ENCODE data around the gene FKBP14. TPM values are rescaled to one million over a fixed set of nuclear protein-coding genes. Genes with fewer than 3 reads are reported as not detected.

FKBP14 gene
- total and polyA plus RNA-seq, 2 donors from 2014 or later, result 3.2 to 15.4 TPM

DNA sequence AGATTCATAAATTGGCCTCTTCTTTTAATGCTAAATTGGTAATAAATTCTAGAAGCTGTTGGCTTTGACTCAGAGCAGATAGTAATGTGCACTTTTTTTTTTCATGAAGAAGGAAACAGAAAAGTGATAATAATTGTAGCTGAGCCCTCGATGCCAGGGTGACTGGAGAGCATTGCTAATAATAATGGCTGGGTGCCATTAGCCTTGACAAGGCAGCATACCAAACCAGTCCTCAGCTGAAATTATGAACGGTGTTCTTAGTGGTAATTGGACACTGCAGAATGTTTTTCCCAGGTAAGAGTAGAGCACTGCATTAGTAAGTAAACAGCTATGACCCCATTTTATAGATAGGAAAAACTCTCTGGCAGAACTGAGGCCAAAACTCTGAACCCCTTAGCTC, 20.6 kb upstream of the FKBP14 start:
- FAIRE-seq (no peak), DNase-seq (no peak)
- H3K27me3 ChIP-seq (ENCODE audit: control insufficient read depth, insufficient read depth, low read length), result no peaks in the 10 kb centered on the region
- H3K9ac ChIP-seq (ENCODE audit: low read length in 3 of 3), result no peak overlapping the region
- H3K4me1 ChIP-seq (ENCODE audit: control insufficient read depth in 2 of 3, insufficient read depth in 2 of 3, low read depth in 1 of 3, low read length in 3 of 3), result peaks cover 0 to 4% (median 0%) of the 10 kb centered on the region in 3 donors
- intact Hi-C loops (cut with DNase I), result no loop called here
- no peak overlapping the region for H3K27ac ChIP-seq (ENCODE audit: low read depth in 2 of 2, low read length in 2 of 2)
- H3K4me3 ChIP-seq (ENCODE audit: low read length in 3 of 3), result no peak overlapping the region
- TF ChIP-seq, protein P1, sequence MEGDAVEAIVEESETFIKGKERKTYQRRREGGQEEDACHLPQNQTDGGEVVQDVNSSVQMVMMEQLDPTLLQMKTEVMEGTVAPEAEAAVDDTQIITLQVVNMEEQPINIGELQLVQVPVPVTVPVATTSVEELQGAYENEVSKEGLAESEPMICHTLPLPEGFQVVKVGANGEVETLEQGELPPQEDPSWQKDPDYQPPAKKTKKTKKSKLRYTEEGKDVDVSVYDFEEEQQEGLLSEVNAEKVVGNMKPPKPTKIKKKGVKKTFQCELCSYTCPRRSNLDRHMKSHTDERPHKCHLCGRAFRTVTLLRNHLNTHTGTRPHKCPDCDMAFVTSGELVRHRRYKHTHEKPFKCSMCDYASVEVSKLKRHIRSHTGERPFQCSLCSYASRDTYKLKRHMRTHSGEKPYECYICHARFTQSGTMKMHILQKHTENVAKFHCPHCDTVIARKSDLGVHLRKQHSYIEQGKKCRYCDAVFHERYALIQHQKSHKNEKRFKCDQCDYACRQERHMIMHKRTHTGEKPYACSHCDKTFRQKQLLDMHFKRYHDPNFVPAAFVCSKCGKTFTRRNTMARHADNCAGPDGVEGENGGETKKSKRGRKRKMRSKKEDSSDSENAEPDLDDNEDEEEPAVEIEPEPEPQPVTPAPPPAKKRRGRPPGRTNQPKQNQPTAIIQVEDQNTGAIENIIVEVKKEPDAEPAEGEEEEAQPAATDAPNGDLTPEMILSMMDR (IDR thresholded peaks at IDR 0.05; ENCODE audit: borderline replicate concordance, extremely low read depth, insufficient read depth), result no peak
- H3K36me3 ChIP-seq (ENCODE audit: control insufficient read depth in 2 of 3, insufficient read depth in 3 of 3, low read length in 3 of 3), result peaks cover 0 to 12% (median 11%) of the 10 kb centered on the region in 3 donors
- H3K9me3 ChIP-seq (ENCODE audit: control insufficient read depth in 2 of 3, insufficient read depth in 1 of 3, low read length in 3 of 3), result no peaks in the 10 kb centered on the region

DNA sequence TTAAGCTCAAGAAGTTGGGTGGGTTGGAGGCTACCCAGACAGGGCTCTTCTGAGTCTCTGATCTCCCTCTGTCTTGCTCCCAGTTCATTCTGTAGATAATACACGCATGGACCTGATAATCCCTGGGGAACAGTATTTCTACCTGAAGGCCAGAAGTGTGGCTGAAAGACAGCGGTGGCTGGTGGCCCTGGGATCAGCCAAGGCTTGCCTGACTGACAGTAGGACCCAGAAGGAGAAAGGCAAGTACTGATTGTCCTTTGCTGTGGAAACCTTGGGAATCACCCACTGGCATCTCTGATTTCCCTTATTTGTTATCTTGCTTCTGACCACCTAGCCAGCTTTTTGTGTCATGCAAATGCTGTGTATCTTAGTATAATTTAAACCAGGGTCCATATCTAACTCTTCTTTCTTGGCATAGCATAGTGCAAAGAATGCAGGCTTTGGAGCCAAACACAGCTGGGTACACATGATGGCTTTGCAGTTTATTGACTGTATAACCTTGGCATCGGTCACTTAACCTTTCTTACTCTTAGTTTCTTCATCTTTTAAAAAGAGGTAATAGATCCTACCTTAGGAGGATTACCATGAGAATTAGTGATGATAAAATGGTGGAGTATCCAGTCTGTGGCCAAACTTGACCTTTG, 19.7 kb upstream of the FKBP14 start:
- TF ChIP-seq, protein P1 (IDR thresholded peaks at IDR 0.05; ENCODE audit: borderline replicate concordance, extremely low read depth, insufficient read depth), result no peak
- Histone ChIP-seq H3K36me3 (ENCODE audit: control insufficient read depth in 2 of 3, insufficient read depth in 3 of 3, low read length in 3 of 3) (peaks cover 0 to 12% (median 11%) of the 10 kb centered on the region in 3 donors), H3K4me3 (ENCODE audit: low read length in 3 of 3) (no peak overlapping the region), H3K27ac (ENCODE audit: low read depth in 2 of 2, low read length in 2 of 2) (no peak overlapping the region), H3K9ac (ENCODE audit: low read length in 3 of 3) (no peak overlapping the region), H3K9me3 (ENCODE audit: control insufficient read depth in 2 of 3, insufficient read depth in 1 of 3, low read length in 3 of 3) (no peaks in the 10 kb centered on the region), H3K27me3 (ENCODE audit: control insufficient read depth, insufficient read depth, low read length) (no peaks in the 10 kb centered on the region), H3K4me1 (ENCODE audit: control insufficient read depth in 2 of 3, insufficient read depth in 2 of 3, low read depth in 1 of 3, low read length in 3 of 3) (peaks cover 0 to 4% (median 0%) of the 10 kb centered on the region in 3 donors)
- FAIRE-seq, result no peak
- DNase-seq, result no peak
- intact Hi-C loops (cut with DNase I), result no loop called here

DNA sequence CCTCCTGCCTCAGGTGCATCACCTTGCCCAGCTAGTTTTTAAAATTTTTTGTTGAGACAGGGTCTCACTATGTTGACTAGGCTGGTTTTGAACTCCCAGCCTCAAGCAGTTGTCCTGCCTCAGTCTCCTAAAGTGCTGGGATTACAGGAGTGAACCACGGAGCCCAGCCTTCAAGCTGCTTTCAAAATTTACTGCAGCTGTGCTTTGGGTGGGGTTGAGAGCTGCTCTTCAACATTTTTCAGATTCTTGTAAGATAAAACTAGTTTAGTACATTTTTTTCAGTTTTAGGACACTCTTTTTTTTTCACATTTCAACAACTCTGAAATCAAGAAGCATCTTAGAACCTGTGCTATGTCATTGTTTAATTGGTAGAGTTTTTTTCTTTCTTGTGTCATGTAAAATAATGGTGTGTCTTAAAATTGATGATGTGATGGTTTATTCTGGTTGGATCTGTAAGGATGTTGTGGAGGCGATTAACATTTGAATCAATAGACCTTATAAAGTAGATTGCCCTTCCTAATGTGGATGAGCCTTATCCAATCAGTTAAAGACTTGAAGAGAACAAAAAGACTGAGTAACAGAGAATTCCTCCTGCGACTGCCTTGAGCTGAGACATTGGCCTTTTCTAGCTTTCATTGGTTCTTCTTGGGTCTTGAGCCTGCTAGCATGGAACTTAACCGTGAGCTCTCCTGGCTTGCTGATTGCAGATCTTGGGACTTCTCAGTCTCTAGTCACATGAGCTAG, 15.2 kb upstream of the FKBP14 start:
- intact Hi-C loops (cut with DNase I), result no loop called here
- no peak overlapping the region for H3K4me3 ChIP-seq (ENCODE audit: low read length in 3 of 3)
- H3K27me3 ChIP-seq (ENCODE audit: control insufficient read depth, insufficient read depth, low read length), result no peaks in the 10 kb centered on the region
- no peak overlapping the region for H3K9ac ChIP-seq (ENCODE audit: low read length in 3 of 3)
- no peaks in the 10 kb centered on the region for H3K4me1 ChIP-seq (ENCODE audit: control insufficient read depth in 2 of 3, insufficient read depth in 2 of 3, low read depth in 1 of 3, low read length in 3 of 3)
- DNase-seq (no peak), FAIRE-seq (no peak)
- TF ChIP-seq, protein P1 (IDR thresholded peaks at IDR 0.05; ENCODE audit: borderline replicate concordance, extremely low read depth, insufficient read depth), result no peak
- H3K27ac ChIP-seq (ENCODE audit: low read depth in 2 of 2, low read length in 2 of 2), result no peak overlapping the region
- no peaks in the 10 kb centered on the region for H3K9me3 ChIP-seq (ENCODE audit: control insufficient read depth in 2 of 3, insufficient read depth in 1 of 3, low read length in 3 of 3)
- peaks cover 0 to 10% (median 6%) of the 10 kb centered on the region in 3 donors for H3K36me3 ChIP-seq (ENCODE audit: control insufficient read depth in 2 of 3, insufficient read depth in 3 of 3, low read length in 3 of 3)
